ENCODE data around the gene KCNK1.

Gene KCNK1

GRCh38 chr1:233586301-233586700 lies 27.6 kb upstream of the KCNK1 start:
- H3K4me3 ChIP-seq (ENCODE audit: low read depth, low read length) = no peak overlapping the region
- TF ChIP-seq MAX (IDR thresholded peaks at IDR 0.05; ENCODE audit: low read depth, low read length) (no peak), CTCF (IDR thresholded peaks at IDR 0.05; ENCODE audit: low read depth, low read length) (no peak), MYC (IDR thresholded peaks at IDR 0.05; ENCODE audit: low read depth, low read length) (no peak), POLR2A (IDR thresholded peaks at IDR 0.05; ENCODE audit: extremely low read depth, insufficient read length) (no peak)
- no peak for DNase-seq (ENCODE audit: low read depth)

DNA sequence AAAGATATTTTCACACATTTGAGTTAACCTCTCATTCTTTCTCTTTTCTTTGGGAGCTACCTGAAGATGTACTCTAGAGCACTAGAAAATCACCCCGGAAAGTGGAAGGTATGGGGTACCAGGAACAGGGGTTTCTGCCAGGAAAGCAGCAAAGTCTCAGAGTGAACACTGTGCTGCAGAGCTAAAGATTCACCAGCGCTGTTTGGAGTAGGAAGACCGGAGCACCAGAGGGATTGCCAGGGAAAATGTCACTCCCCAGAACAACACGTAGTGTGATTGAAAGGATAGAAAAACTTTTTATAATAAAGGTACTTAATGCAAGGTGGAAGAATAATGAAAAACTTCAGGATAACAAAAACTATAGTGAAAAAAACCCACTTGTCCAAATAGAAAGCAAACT lies 26.7 kb upstream of the KCNK1 start:
- no peak for DNase-seq (ENCODE audit: low read depth)
- no peak for TF ChIP-seq CTCF (IDR thresholded peaks at IDR 0.05; ENCODE audit: low read depth, low read length)
- TF ChIP-seq MAX (IDR thresholded peaks at IDR 0.05; ENCODE audit: low read depth, low read length) = no peak
- TF ChIP-seq POLR2A (IDR thresholded peaks at IDR 0.05; ENCODE audit: extremely low read depth, insufficient read length) = no peak
- no peak for TF ChIP-seq MYC (IDR thresholded peaks at IDR 0.05; ENCODE audit: low read depth, low read length)
- H3K4me3 ChIP-seq (ENCODE audit: low read depth, low read length) = no peak overlapping the region

GRCh38 chr1:233587958-233588799 lies 25.7 kb upstream of the KCNK1 start:
- DNase-seq (ENCODE audit: low read depth) = no peak
- TF ChIP-seq CTCF (IDR thresholded peaks at IDR 0.05; ENCODE audit: low read depth, low read length) (no peak), MYC (IDR thresholded peaks at IDR 0.05; ENCODE audit: low read depth, low read length) (no peak), MAX (IDR thresholded peaks at IDR 0.05; ENCODE audit: low read depth, low read length) (no peak), POLR2A (IDR thresholded peaks at IDR 0.05; ENCODE audit: extremely low read depth, insufficient read length) (no peak)
- no peak overlapping the region for H3K4me3 ChIP-seq (ENCODE audit: low read depth, low read length)

DNA sequence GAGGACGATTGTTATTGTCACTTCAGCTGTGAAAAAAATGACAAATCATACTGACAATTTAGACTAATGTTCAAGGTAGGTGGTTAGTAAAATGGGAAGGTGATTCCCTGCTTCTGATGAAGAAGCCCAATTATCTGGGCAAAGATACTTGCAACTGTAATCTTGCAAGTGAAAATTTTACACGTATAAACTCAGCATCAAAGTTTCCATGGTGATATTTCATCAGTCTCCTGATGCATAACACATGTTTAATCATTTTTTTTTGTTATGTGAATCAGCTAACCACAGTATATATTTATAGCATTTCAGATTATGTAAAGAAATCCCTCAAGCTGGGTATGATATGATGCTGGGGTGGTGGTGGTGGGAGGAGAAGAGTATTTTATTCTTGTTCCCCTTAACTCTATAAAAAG lies 16.4 kb upstream of the KCNK1 start:
- no peak for TF ChIP-seq POLR2A (IDR thresholded peaks at IDR 0.05; ENCODE audit: extremely low read depth, insufficient read length)
- TF ChIP-seq MYC (IDR thresholded peaks at IDR 0.05; ENCODE audit: low read depth, low read length) = no peak
- no peak for TF ChIP-seq CTCF (IDR thresholded peaks at IDR 0.05; ENCODE audit: low read depth, low read length)
- no peak for TF ChIP-seq MAX (IDR thresholded peaks at IDR 0.05; ENCODE audit: low read depth, low read length)
- no peak for DNase-seq (ENCODE audit: low read depth)
- no peak overlapping the region for H3K4me3 ChIP-seq (ENCODE audit: low read depth, low read length)

DNA sequence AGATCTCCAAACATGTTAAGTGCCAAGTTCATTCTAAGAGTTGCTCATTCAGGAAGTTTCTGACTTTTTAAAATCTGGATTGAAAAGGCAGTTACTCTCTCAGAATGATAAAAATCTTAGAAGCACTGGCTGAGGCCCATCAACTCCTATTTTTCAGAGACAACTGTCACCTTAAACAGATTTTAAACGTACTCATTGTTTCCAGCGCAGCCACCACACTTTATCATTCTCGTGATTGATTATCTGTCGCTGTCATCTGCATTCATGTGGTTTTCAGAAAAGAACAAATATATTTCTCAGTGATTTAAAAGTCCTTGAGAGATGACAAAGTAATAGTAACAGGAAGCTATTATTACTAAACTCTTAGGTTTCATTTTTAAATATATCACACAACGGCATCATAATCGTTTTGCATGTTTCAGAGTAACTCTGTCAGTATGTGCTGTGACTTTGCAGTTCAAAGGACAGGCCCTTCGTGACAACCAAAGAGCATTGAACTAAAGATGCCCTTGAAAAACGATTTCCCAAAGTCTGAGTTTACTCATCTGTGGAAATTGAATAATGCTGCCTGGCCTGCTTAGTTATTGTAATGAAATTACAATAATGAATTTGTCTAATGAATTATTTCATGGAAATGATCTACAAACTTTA lies 14.9 kb upstream of the KCNK1 start:
- no peak for TF ChIP-seq MYC (IDR thresholded peaks at IDR 0.05; ENCODE audit: low read depth, low read length)
- TF ChIP-seq MAX (IDR thresholded peaks at IDR 0.05; ENCODE audit: low read depth, low read length) = no peak
- TF ChIP-seq CTCF (IDR thresholded peaks at IDR 0.05; ENCODE audit: low read depth, low read length) = no peak
- no peak for TF ChIP-seq POLR2A (IDR thresholded peaks at IDR 0.05; ENCODE audit: extremely low read depth, insufficient read length)
- H3K4me3 ChIP-seq (ENCODE audit: low read depth, low read length) = no peak overlapping the region
- no peak for DNase-seq (ENCODE audit: low read depth)
